Measurements from ENCODE around the gene GJA3.

- peak; percentile 62 to 86 (median 71) for TF ChIP-seq CTCF (IDR thresholded peaks at IDR 0.05)
- TF ChIP-seq POLR2AphosphoS5 (IDR thresholded peaks at IDR 0.05) = no peak
- no peak for TF ChIP-seq POLR2A (IDR thresholded peaks at IDR 0.05; ENCODE audit: low read depth)
- TF ChIP-seq EP300 (IDR thresholded peaks at IDR 0.05) = no peak
Measured at GRCh38 chr13:20182231-20182846, 21.5 kb upstream of the GJA3 start.
